Keratinocyte (primary cell): ENCODE data around the gene SLC39A11. TPM values are rescaled to one million over a fixed set of nuclear protein-coding genes. Genes with fewer than 3 reads are reported as not detected.

Source experiments
- DNase-seq: peaks from one replicate; pipeline ENCODE4 v3.0.0-alpha.2; 2011; ENCODE audit warnings: low read depth, missing footprints, low spot score
- FAIRE-seq: peaks from 2 replicates; lab custom pipeline; 2011; peaks lifted over from hg19 to GRCh38; lab: Jason Lieb, UNC
- H2AFZ ChIP-seq: 2 replicates; pipeline ENCODE4 v1.6.0; 2012; ENCODE audit warnings: low read length, control low read depth, inconsistent platforms; ENCODE audit not compliant: control insufficient read depth
- H3K27ac ChIP-seq: 2 replicates; pipeline ENCODE4 v1.5.1; 2011; ENCODE audit warnings: low read length; ENCODE audit not compliant: control insufficient read depth, insufficient read depth
- H3K27me3 ChIP-seq: 3 replicates; pipeline ENCODE4 v1.6.0; 2011; ENCODE audit warnings: low read length; ENCODE audit not compliant: control insufficient read depth, insufficient read depth; ENCODE audit errors: extremely low read depth
- H3K36me3 ChIP-seq, 2 experiments: 2 replicates in 1 of 2; 3 replicates in 1 of 2; pipeline ENCODE4 v1.5.1; 2011; ENCODE audit warnings: low read length in 2 of 2, mild to moderate bottlenecking in 1 of 2; ENCODE audit not compliant: control insufficient read depth in 2 of 2, insufficient read depth in 2 of 2; ENCODE audit errors: extremely low read depth in 1 of 2
- H3K4me1 ChIP-seq: 3 replicates; pipeline ENCODE4 v1.5.1; 2011; ENCODE audit warnings: low read length; ENCODE audit not compliant: control insufficient read depth, insufficient read depth; ENCODE audit errors: extremely low read depth
- H3K4me2 ChIP-seq: 3 replicates; pipeline ENCODE4 v1.6.0; 2011; ENCODE audit warnings: low read depth, low read length; ENCODE audit not compliant: control insufficient read depth, insufficient read depth; ENCODE audit errors: extremely low read depth
- H3K4me3 ChIP-seq, 3 experiments: fragments of 200-600 bp in 1 of 3; sonication (generic) in 1 of 3; 2 replicates in 2 of 3; 3 replicates in 1 of 3; pipeline ENCODE4 v1.5.1; 2011 to 2016; ENCODE audit warnings: low read length in 3 of 3, mild to moderate bottlenecking in 3 of 3, control low read depth in 2 of 3, inconsistent platforms in 1 of 3, low read depth in 1 of 3, mixed read lengths in 1 of 3, mixed run types in 1 of 3, moderate library complexity in 1 of 3; ENCODE audit not compliant: control insufficient read depth in 2 of 3, insufficient read depth in 2 of 3; ENCODE audit errors: extremely low read depth in 1 of 3
- H3K79me2 ChIP-seq: 2 replicates; pipeline ENCODE4 v1.6.0; 2012; ENCODE audit warnings: low read length; ENCODE audit not compliant: control insufficient read depth, insufficient read depth
- H3K9ac ChIP-seq: 3 replicates; pipeline ENCODE4 v1.6.0; 2011; ENCODE audit warnings: low read length; ENCODE audit not compliant: control insufficient read depth, insufficient read depth; ENCODE audit errors: extremely low read depth
- H3K9me1 ChIP-seq: 3 replicates; pipeline ENCODE4 v1.6.0; 2011; ENCODE audit warnings: low read length; ENCODE audit not compliant: control insufficient read depth, insufficient read depth; ENCODE audit errors: extremely low read depth
- H3K9me3 ChIP-seq: 2 replicates; pipeline ENCODE4 v1.5.1; 2012; ENCODE audit warnings: low read depth, low read length; ENCODE audit not compliant: control insufficient read depth
- H4K20me1 ChIP-seq: 3 replicates; pipeline ENCODE4 v1.6.0; 2011; ENCODE audit warnings: low read length; ENCODE audit not compliant: control insufficient read depth, insufficient read depth; ENCODE audit errors: extremely low read depth
- EZH2 ChIP-seq: IDR thresholded peaks from one replicate; pipeline ENCODE4 v1.6.1; 2012; ENCODE audit warnings: inconsistent platforms, mild to moderate bottlenecking, low read length, moderate library complexity
- dilution Hi-C: fragments of 300-500 bp; cut with MboI; formaldehyde crosslinking; loops from one replicate; pipeline ENCODE4 v1.7.0; 2020; ENCODE audit warnings: low sequenced_read_pairs; ENCODE audit not compliant: extremely low pct_ligation_motif_present
- polyA plus RNA-seq, 5 experiments: library from polyadenylated mRNA; depleted of rRNA in 3 of 5; stranded (reverse) in 3 of 5; stranded (forward) in 1 of 5; unstranded in 1 of 5; fragments of >200 nt; gene quantifications; 1 replicate in 1 of 5; 2 replicates in 3 of 5; 3 replicates in 1 of 5; pipeline versions ENCODE4 v1.2.1 to v1.2.3, GENCODE V29; 2011 to 2012; ENCODE audit warnings: missing spikeins in 2 of 5, low read depth in 1 of 5, low replicate concordance in 1 of 5
- TF ChIP-seq, protein P1 (sequence below), 3 experiments: IDR thresholded peaks in 1 of 3; conservative IDR thresholded peaks in 1 of 3; optimal IDR thresholded peaks in 1 of 3; 2 replicates in 2 of 3; 3 replicates in 1 of 3; pipeline versions ENCODE3 to v1.5.1; 2011; ENCODE audit warnings: low read length in 3 of 3, mild to moderate bottlenecking in 3 of 3, moderate library complexity in 2 of 3, control low read depth in 1 of 3, inconsistent platforms in 1 of 3; ENCODE audit not compliant: insufficient read depth in 2 of 3; ENCODE audit errors: extremely low read depth in 1 of 3

SLC39A11 gene
- polyA plus RNA-seq, 1 donor (not counting 4 experiments of a cell fraction or from before 2014, with no cell fraction given): 11.5 TPM

DNA sequence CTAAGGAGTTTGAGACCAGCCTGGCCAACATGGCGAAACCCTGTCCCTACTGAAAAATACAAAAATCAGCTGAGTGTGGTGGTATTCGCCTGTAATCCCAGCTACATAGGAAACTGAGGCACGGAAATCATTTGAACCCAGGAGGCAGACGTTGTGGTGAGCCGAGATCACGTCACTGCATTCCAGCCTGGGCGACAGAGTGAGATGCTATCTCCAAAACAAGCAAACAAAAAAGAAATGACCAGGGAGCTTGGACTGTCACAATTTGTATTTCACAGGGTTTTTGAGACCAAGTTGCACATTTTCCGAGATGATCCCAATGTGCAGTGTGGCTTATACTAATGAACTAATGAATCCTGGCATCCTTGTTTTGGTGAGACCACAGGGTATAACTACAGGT lies 156.5 kb downstream of the SLC39A11 start:
- Histone ChIP-seq H3K79me2 (no peaks in the 10 kb centered on the region), H3K4me1 (no peaks in the 10 kb centered on the region), H3K36me3 (no peaks in the 10 kb centered on the region), H3K27me3 (no peaks in the 10 kb centered on the region), H4K20me1 (no peaks in the 10 kb centered on the region), H2AFZ (no peak overlapping the region), H3K9me1 (no peaks in the 10 kb centered on the region), H3K9ac (no peak overlapping the region), H3K27ac (no peak overlapping the region), H3K4me2 (no peak overlapping the region), H3K4me3 (no peak overlapping the region), H3K9me3 (no peaks in the 10 kb centered on the region)
- DNase-seq (no peak), FAIRE-seq (no peak)
- TF ChIP-seq EZH2: no peak
- TF ChIP-seq, protein P1, sequence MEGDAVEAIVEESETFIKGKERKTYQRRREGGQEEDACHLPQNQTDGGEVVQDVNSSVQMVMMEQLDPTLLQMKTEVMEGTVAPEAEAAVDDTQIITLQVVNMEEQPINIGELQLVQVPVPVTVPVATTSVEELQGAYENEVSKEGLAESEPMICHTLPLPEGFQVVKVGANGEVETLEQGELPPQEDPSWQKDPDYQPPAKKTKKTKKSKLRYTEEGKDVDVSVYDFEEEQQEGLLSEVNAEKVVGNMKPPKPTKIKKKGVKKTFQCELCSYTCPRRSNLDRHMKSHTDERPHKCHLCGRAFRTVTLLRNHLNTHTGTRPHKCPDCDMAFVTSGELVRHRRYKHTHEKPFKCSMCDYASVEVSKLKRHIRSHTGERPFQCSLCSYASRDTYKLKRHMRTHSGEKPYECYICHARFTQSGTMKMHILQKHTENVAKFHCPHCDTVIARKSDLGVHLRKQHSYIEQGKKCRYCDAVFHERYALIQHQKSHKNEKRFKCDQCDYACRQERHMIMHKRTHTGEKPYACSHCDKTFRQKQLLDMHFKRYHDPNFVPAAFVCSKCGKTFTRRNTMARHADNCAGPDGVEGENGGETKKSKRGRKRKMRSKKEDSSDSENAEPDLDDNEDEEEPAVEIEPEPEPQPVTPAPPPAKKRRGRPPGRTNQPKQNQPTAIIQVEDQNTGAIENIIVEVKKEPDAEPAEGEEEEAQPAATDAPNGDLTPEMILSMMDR (optimal IDR thresholded peaks at IDR 0.05 in 1 of 3, IDR thresholded peaks at IDR 0.05 in 1 of 3, conservative IDR thresholded peaks at IDR 0.05 in 1 of 3; ENCODE audit: extremely low read depth in 1 of 3, insufficient read depth in 2 of 3, low read length in 3 of 3): no peak
- dilution Hi-C loops: no loop called here

DNA sequence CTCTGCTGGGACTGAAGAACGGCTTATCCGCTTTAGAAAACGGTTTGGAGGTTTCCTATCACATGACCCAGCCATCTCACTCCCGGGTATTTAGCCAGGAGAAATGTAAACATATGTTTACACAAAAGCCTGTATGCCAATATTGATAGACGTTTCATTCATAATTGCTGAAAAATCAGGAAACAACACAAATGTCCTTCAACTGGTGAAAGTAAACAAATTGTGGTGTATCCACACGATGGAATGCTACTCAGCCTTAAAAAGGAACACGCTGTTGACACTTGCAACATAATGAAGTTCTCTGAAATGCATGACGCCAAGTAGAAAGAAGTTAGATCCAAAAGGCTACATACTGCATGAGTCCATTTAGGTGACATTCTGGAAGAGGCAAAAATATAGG lies 157.6 kb downstream of the SLC39A11 start:
- H3K9me3 ChIP-seq: no peaks in the 10 kb centered on the region

More for the DNA sequence above, 157.6 kb downstream of the SLC39A11 start:
- Histone ChIP-seq H3K4me1 (no peaks in the 10 kb centered on the region), H3K27me3 (no peaks in the 10 kb centered on the region), H4K20me1 (no peaks in the 10 kb centered on the region), H3K9ac (no peak overlapping the region), H3K27ac (no peak overlapping the region), H3K9me1 (no peaks in the 10 kb centered on the region), H2AFZ (no peak overlapping the region), H3K4me2 (no peak overlapping the region), H3K79me2 (no peaks in the 10 kb centered on the region), H3K36me3 (no peaks in the 10 kb centered on the region), H3K4me3 (no peak overlapping the region)
- no peak for TF ChIP-seq EZH2
- TF ChIP-seq, protein P1 (optimal IDR thresholded peaks at IDR 0.05 in 1 of 3, IDR thresholded peaks at IDR 0.05 in 1 of 3, conservative IDR thresholded peaks at IDR 0.05 in 1 of 3; ENCODE audit: extremely low read depth in 1 of 3, insufficient read depth in 2 of 3, low read length in 3 of 3): no peak
- no peak for DNase-seq
- dilution Hi-C loops: no loop called here
- FAIRE-seq: no peak
